Activated CD4-positive, alpha-beta T cell treated with anti-CD3 and anti-CD28 coated beads, Interleukin-2, amount 10 ng/mL, durations not matched to agents 7 days and 5 days (primary cell): Measurements from ENCODE around the gene SLC35A3. TPM values are rescaled to one million over a fixed set of nuclear protein-coding genes. Genes with fewer than 3 reads are reported as not detected.

Experiments used
- CTCF ChIA-PET: fragments of 350-600 bp; sonication (Branson Sonifier 250); formaldehyde crosslinking; loops from one replicate; lab custom pipeline; 2021; ENCODE audit warnings: antibody characterized with exemption; lab: Charles Lee
- POLR2A ChIA-PET: fragments of 350-600 bp; sonication (Branson Sonifier 250); formaldehyde crosslinking; loops from one replicate; lab custom pipeline; 2021; ENCODE audit warnings: antibody characterized with exemption; lab: Charles Lee
- DNase-seq: peaks from one replicate; pipeline ENCODE4 v3.0.0-alpha.2; 2020
- H3K27ac Mint-ChIP-seq: one replicate; pipeline ENCODE4 v1.8.0; 2021; ENCODE audit warnings: mild to moderate bottlenecking, moderate library complexity, mixed read lengths
- H3K27me3 Mint-ChIP-seq: one replicate; pipeline ENCODE4 v1.8.0; 2021; ENCODE audit warnings: mixed read lengths
- H3K36me3 Mint-ChIP-seq: one replicate; pipeline ENCODE4 v1.8.0; 2021; ENCODE audit warnings: low read depth, mixed read lengths
- H3K4me1 Mint-ChIP-seq: one replicate; pipeline ENCODE4 v1.8.0; 2021; ENCODE audit warnings: mixed read lengths
- H3K4me3 Mint-ChIP-seq: one replicate; pipeline ENCODE4 v1.8.0; 2021; ENCODE audit warnings: mild to moderate bottlenecking, moderate library complexity, mixed read lengths
- H3K9me3 Mint-ChIP-seq: one replicate; pipeline ENCODE4 v1.8.0; 2021; ENCODE audit warnings: mixed read lengths
- total RNA-seq, 2 experiments: library from RNA; stranded (reverse); gene quantifications; one replicate each; pipeline ENCODE4 v1.2.3, GENCODE V29; 2021

SLC35A3 gene
- total RNA-seq, 2 experiments from 2014 or later, result 15.9 to 16.9 TPM

DNA sequence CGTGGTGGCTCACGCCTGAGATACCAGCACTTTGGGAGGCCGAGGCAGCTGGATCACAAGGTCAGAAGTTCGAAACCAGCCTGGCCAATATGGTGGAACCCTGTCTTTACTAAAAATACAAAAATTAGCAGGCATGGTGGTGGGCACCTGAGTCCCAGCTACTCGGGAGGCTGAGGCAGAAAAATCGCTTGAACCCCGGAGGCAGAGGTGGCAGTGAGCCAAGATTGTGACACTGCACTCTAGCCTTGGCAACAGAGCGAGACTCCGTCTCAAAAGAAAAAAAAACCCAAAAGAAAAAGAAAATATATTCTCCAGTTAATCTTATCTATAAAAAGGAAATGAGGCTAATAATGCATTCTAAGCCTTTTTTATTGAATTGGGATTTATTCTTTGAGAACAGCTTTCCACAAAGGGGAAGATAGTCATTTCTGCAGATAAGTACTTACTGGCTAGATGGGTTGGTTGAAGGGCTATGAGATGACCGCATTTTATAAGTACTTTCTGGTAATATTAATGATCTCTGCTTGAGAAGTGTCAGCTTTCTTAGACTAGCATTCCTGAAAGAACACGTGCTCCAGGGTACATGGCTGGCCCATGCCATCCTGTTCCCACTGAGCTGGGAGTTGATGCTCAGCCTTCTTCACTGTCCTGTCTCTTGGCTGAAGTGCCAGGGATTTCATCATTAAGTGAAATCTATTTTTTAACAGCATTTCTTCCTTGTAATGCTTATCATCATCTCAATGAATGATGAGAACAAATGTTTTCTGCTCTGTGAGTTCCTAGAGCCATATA is 105.0 kb downstream of the SLC35A3 start:
- peaks cover 70% of the 10 kb centered on the region for H3K36me3 Mint-ChIP-seq
- H3K27me3 Mint-ChIP-seq, result no peaks in the 10 kb centered on the region
- POLR2A ChIA-PET, result no interaction called here

DNA sequence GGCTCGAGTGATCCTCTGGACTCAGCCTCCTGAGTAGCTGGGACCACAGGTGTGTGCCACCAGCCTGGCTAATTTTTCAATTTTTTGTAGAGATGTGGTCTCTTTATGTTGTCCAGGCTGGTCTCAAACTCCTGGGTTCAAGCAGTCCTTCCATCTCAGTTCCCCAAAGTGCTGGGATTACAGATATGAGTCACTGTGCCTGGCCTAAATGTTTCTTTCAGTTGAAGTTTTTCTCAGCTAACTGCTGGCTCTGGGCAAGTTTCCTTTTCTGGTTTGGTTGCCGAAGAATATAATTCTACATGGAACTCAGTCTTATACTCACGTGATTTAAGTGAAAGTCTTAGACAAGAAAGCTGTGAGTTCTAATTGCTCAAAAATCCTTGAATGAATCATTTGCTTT is 106.0 kb downstream of the SLC35A3 start:
- CTCF ChIA-PET, result no interaction called here
- H3K4me1 Mint-ChIP-seq, result peaks cover 5% of the 10 kb centered on the region

More for the DNA sequence above, 105.0 kb downstream of the SLC35A3 start:
- Mint-ChIP-seq H3K4me3 (no peak overlapping the region), H3K4me1 (peaks cover 13% of the 10 kb centered on the region), H3K9me3 (no peaks in the 10 kb centered on the region), H3K27ac (no peak overlapping the region)
- CTCF ChIA-PET, result interaction anchor here (0.9 to 1.6 kb wide), 2 partner anchors 8 to 13 kb away, joined by 3 to 4 read pairs; no protein-coding TSS in a partner anchor
- no peak for DNase-seq

DNA sequence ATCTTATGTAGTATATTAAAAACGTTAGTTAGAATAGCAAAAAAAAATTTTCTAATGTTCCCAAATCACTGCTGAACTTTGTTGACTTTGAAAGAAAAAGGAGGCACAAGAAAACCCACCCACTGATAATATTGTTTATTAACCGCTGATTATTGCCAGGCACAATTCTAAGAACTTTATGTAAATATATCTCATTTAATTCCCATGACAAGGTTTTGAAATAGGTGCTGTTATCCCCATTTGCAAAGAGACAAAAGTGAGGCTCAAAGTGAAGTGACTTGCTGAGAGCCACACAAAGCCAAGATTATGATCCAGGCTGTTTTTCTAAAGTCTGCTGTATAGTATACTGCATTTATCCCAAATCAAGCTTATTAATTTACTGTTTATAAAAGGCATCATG is 106.5 kb downstream of the SLC35A3 start:
- ChIA-PET CTCF (no interaction called here), POLR2A (no interaction called here)
- Mint-ChIP-seq H3K9me3 (no peaks in the 10 kb centered on the region), H3K36me3 (peaks cover 63% of the 10 kb centered on the region), H3K27me3 (no peaks in the 10 kb centered on the region), H3K27ac (no peak overlapping the region), H3K4me3 (no peak overlapping the region), H3K4me1 (peaks cover 4% of the 10 kb centered on the region)
- DNase-seq, result no peak

More for the DNA sequence above, 106.0 kb downstream of the SLC35A3 start:
- Mint-ChIP-seq H3K9me3 (no peaks in the 10 kb centered on the region), H3K27me3 (no peaks in the 10 kb centered on the region), H3K27ac (no peak overlapping the region), H3K4me3 (no peak overlapping the region), H3K36me3 (peaks cover 64% of the 10 kb centered on the region)
- POLR2A ChIA-PET, result no interaction called here
- no peak for DNase-seq

DNA sequence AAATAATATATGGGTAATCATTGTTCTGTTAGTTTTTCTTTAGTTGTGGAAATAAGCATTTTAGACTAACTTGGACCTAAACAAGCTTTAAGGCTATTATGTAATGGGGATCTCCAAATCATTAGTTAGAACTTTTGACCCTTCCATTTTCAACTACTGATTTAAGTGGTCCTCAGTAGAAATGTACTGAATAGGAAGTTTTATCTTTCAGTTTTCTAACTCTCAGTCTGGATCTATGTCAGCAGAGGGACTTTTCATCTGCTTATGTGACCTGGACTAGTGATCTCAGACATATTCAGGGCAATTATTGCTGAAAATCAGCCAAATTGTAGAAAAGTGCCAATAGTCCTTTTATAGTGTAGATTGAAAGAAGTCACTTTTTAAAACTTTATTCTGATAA is 106.9 kb downstream of the SLC35A3 start:
- H3K36me3 Mint-ChIP-seq, result peaks cover 59% of the 10 kb centered on the region
- ChIA-PET POLR2A (no interaction called here), CTCF (interaction anchor here (0.8 kb wide), 1 partner anchor 9 kb away, joined by 5 read pairs; no protein-coding TSS in a partner anchor)
- no peak overlapping the region for H3K27ac Mint-ChIP-seq
- peaks cover 4% of the 10 kb centered on the region for H3K4me1 Mint-ChIP-seq
- H3K9me3 Mint-ChIP-seq, result no peaks in the 10 kb centered on the region
- no peak for DNase-seq
- H3K4me3 Mint-ChIP-seq, result no peak overlapping the region
- H3K27me3 Mint-ChIP-seq, result no peaks in the 10 kb centered on the region

DNA sequence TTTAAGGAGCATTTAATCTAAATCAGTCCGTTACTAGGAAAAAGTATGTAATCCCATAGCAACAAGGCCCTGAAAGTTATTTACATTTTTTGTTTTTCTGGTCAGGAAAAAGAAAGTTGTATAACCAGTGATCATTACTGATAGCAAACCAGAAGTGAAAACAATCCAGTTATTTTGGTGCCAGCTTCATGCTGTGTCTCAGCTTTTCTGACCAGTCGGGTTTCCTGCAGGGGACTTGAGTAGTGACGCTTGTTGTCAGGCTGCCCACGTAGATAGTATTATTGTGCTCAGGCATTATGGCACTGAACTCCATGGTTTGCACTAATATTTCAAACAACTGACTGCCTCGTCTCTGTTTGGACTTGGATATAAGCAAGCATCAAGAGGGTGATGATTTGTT is 107.7 kb downstream of the SLC35A3 start:
- Mint-ChIP-seq H3K27me3 (no peaks in the 10 kb centered on the region), H3K9me3 (no peaks in the 10 kb centered on the region), H3K4me3 (no peak overlapping the region), H3K36me3 (peaks cover 57% of the 10 kb centered on the region), H3K4me1 (peaks cover 4% of the 10 kb centered on the region), H3K27ac (no peak overlapping the region)
- POLR2A ChIA-PET, result no interaction called here
- no peak for DNase-seq
- CTCF ChIA-PET, result interaction anchor here (0.7 to 0.8 kb wide), 2 partner anchors 9 to 10 kb away, joined by 3 to 5 read pairs; no protein-coding TSS in a partner anchor

DNA sequence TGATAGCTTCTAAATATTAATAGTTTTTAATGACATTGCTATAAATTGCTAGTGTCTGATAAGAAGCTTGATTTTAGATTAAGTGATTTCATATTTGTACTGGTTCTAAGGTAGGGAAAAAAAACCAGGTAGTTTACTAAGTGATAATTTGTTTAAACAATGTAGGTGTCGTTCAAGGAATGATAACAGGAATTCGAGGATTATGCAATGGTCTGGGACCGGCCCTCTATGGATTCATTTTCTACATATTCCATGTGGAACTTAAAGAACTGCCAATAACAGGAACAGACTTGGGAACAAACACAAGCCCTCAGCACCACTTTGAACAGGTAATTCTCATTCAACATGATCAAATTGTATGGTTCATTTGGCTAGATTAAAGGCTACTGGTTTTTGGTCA is 110.5 kb downstream of the SLC35A3 start:
- no peaks in the 10 kb centered on the region for H3K27me3 Mint-ChIP-seq
- CTCF ChIA-PET, result no interaction called here
- POLR2A ChIA-PET, result no interaction called here
- H3K27ac Mint-ChIP-seq, result peak overlapping the region; percentile 57
- no peaks in the 10 kb centered on the region for H3K4me1 Mint-ChIP-seq
- no peak overlapping the region for H3K4me3 Mint-ChIP-seq
- H3K9me3 Mint-ChIP-seq, result no peaks in the 10 kb centered on the region
- DNase-seq, result no peak
- peaks cover 43% of the 10 kb centered on the region for H3K36me3 Mint-ChIP-seq

Other genes with a start within 250 kb of the SLC35A3 start
- gene FRRS1, start 203.4 kb upstream of the SLC35A3 start, total RNA-seq, result 1 to 10 TPM; 1.7 to 2.1 TPM
- 10 to 100 TPM; 12.6 to 13.2 TPM for gene AGL, start 119.6 kb upstream of the SLC35A3 start, total RNA-seq
- gene SASS6, start 162.9 kb downstream of the SLC35A3 start, total RNA-seq, result 10 to 100 TPM; 14.5 to 17.1 TPM
- 10 to 100 TPM; 20.4 to 21.4 TPM for gene TRMT13, start 163.2 kb downstream of the SLC35A3 start, total RNA-seq
- gene LRRC39, start 208.3 kb downstream of the SLC35A3 start, total RNA-seq, result under 1 TPM; 0.46 to 0.72 TPM